Cardiac fibroblast (primary cell): Measurements from ENCODE around the gene ZNF276.
A peak's percentile ranks its signal among the peaks of the same experiment; 100 is the strongest.
"Not testable (repeated sequence)": the region's sequence is repeated elsewhere in the genome, so short reads cannot be mapped to it uniquely, and the experiment has no call there.

Experiments used
- DNase-seq, 2 donors: peaks; one replicate each; pipeline versions ENCODE4 v3.0.0 to v3.0.0-alpha.2; 2010; ENCODE audit warnings: low read depth in 2 of 2
- H3K4me3 ChIP-seq, 2 donors: replicated peaks in 1 of 2; 1 replicate in 1 of 2; 2 replicates in 1 of 2; pipeline ENCODE4 v1.5.1; 2011; ENCODE audit warnings: low read depth in 2 of 2, low read length in 2 of 2, mild to moderate bottlenecking in 2 of 2, moderate library complexity in 1 of 2
- CTCF ChIP-seq: IDR thresholded peaks from one replicate; pipeline ENCODE4 v1.5.1; 2011; ENCODE audit warnings: low read depth, mild to moderate bottlenecking, low read length, inconsistent platforms

Gene ZNF276

GRCh38 chr16:89697161-89697615 lies 24.1 kb upstream of the ZNF276 start:
- TF ChIP-seq CTCF: no peak
- no peak for DNase-seq

GRCh38 chr16:89697616-89698331 lies 23.6 kb upstream of the ZNF276 start:
- DNase-seq: no peak
- no peak for TF ChIP-seq CTCF
- no peak overlapping the region for H3K4me3 ChIP-seq

More at GRCh38 chr16:89697161-89697615, 24.1 kb upstream of the ZNF276 start:
- H3K4me3 ChIP-seq: no peak overlapping the region

GRCh38 chr16:89698717-89699116 lies 22.6 kb upstream of the ZNF276 start:
- not testable (repeated sequence) for DNase-seq, H3K4me3 ChIP-seq

GRCh38 chr16:89699629-89700099 lies 21.7 kb upstream of the ZNF276 start:
- not testable (repeated sequence) for DNase-seq, H3K4me3 ChIP-seq

- H3K4me3 ChIP-seq: peak overlapping the region; percentile 82 to 87
- TF ChIP-seq CTCF: peak; percentile 59
- DNase-seq: peak; percentile 98 to 99
These were observed 21.2 kb upstream of the ZNF276 start for GRCh38 chr16:89700100-89700648.

GRCh38 chr16:89700649-89701424 lies 20.5 kb upstream of the ZNF276 start:
- peak in 1 of 2 donors; percentile 43 for DNase-seq
- TF ChIP-seq CTCF: no peak
- H3K4me3 ChIP-seq: peak overlapping the region; percentile 82 to 87

GRCh38 chr16:89701425-89702406 lies 19.6 kb upstream of the ZNF276 start, which contains the start of gene SPATA2L:
SPATA2L (minus strand) TSS chr16:89701705; CDS start chr16:89701232, 473 bp downstream.
- peak; percentile 69 to 86 for DNase-seq
- TF ChIP-seq CTCF: peak; percentile 10
- peak within 1 kb of the TSS; percentile 82 to 87 for H3K4me3 ChIP-seq
